HG02610 (cell line): ENCODE data around the gene FKBP5.
"Not testable (repeated sequence)": the region's sequence is repeated elsewhere in the genome, so short reads cannot be mapped to it uniquely, and the experiment has no call there.

Source experiments
- ATAC-seq: cut with Tn5 transposase; IDR thresholded peaks from one replicate; pipeline ENCODE4 v1.9.1; 2021; ENCODE audit warnings: mild to moderate bottlenecking, moderate library complexity; ENCODE audit not compliant: unreplicated experiment

The FKBP5 gene

GRCh38 chr6:35624341-35625070 is 64.2 kb downstream of the FKBP5 start:
- ATAC-seq = no peak

GRCh38 chr6:35622283-35622682 is 66.4 kb downstream of the FKBP5 start:
- no peak for ATAC-seq

GRCh38 chr6:35620706-35621105 is 68.0 kb downstream of the FKBP5 start:
- ATAC-seq = no peak

GRCh38 chr6:35613762-35614161 is 75.0 kb downstream of the FKBP5 start:
- no peak for ATAC-seq

GRCh38 chr6:35611240-35611639 is 77.5 kb downstream of the FKBP5 start:
- no peak for ATAC-seq

- no peak for ATAC-seq
These were observed 77.9 kb downstream of the FKBP5 start for GRCh38 chr6:35610830-35611229.

GRCh38 chr6:35609588-35609987 is 79.1 kb downstream of the FKBP5 start:
- ATAC-seq = no peak

- ATAC-seq = no peak
These were observed 81.0 kb downstream of the FKBP5 start for GRCh38 chr6:35607517-35608233.

- no peak for ATAC-seq
These were observed 83.1 kb downstream of the FKBP5 start for GRCh38 chr6:35605600-35605999.

- no peak for ATAC-seq
These were observed 85.2 kb downstream of the FKBP5 start for GRCh38 chr6:35603326-35604202.

- ATAC-seq = no peak
These were observed 86.4 kb downstream of the FKBP5 start for GRCh38 chr6:35602133-35602946.

- ATAC-seq = no peak
These were observed 87.2 kb downstream of the FKBP5 start for GRCh38 chr6:35601331-35602132.

- no peak for ATAC-seq
These were observed 88.0 kb downstream of the FKBP5 start for GRCh38 chr6:35600659-35601125.

GRCh38 chr6:35599761-35600658 is 88.7 kb downstream of the FKBP5 start:
- no peak for ATAC-seq

- ATAC-seq = not testable (repeated sequence)
These were observed 90.1 kb downstream of the FKBP5 start for GRCh38 chr6:35598621-35599020.

- ATAC-seq = no peak
These were observed 92.0 kb downstream of the FKBP5 start for GRCh38 chr6:35596448-35597442.

- no peak for ATAC-seq
These were observed 94.1 kb downstream of the FKBP5 start for GRCh38 chr6:35594503-35595186.
